Renal pelvis (tissue), 4 donors: ENCODE measurements around the gene TERC. TPM values are rescaled to one million over a fixed set of nuclear protein-coding genes. Genes with fewer than 3 reads are reported as not detected.
A peak's percentile ranks its signal among the peaks of the same experiment; 100 is the strongest.
"Not testable (repeated sequence)": the region's sequence is repeated elsewhere in the genome, so short reads cannot be mapped to it uniquely, and the experiment has no call there.

Experiments
- DNase-seq: peaks from one replicate; pipeline ENCODE4 v3.0.0-alpha.2; 2013
- polyA plus RNA-seq, 3 donors: library from polyadenylated mRNA; unstranded; fragments of 120-200 nt; gene quantifications; one replicate each; pipeline ENCODE4 v1.2.1, GENCODE V29; 2013; ENCODE audit not compliant: insufficient read length in 3 of 3

The TERC gene
- polyA plus RNA-seq, 3 donors: 0.43 to 0.61 TPM; not detected in 1

GRCh38 chr3:169772305-169772896 lies 7.5 kb upstream of the TERC start:
- DNase-seq: peak; percentile 88

- DNase-seq: peak; percentile 92
Observed at GRCh38 chr3:169771497-169772304, 6.8 kb upstream of the TERC start.

GRCh38 chr3:169769287-169770181 lies 4.7 kb upstream of the TERC start, which contains the start of gene ACTRT3:
ACTRT3 (minus strand) TSS chr3:169769561; CDS start chr3:169769520, 41 bp downstream.
- DNase-seq: peak; percentile 76

GRCh38 chr3:169764312-169764881 lies 463 bp downstream of the TERC start:
- peak; percentile 47 for DNase-seq

- DNase-seq: no peak
Observed at GRCh38 chr3:169760479-169760878, 4.4 kb downstream of the TERC start.

DNA sequence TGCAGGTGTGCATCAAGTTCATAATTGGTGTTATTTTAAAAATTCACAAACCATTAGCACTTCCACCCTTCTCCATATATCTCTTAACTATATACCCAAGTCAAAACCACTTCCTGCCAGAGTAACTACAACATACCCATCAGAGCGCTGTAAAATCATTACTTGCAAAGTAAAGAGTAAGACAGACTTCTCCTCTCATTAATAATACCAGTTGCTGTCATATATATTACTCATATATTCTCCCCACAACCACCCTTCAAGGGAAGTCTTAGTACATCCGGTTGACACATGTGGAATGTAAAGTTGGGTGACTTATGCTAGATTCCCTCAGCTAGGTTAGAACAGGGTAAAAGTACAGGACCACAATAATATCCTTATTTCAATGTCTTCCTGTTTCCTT lies 5.6 kb downstream of the TERC start:
- no peak for DNase-seq

DNA sequence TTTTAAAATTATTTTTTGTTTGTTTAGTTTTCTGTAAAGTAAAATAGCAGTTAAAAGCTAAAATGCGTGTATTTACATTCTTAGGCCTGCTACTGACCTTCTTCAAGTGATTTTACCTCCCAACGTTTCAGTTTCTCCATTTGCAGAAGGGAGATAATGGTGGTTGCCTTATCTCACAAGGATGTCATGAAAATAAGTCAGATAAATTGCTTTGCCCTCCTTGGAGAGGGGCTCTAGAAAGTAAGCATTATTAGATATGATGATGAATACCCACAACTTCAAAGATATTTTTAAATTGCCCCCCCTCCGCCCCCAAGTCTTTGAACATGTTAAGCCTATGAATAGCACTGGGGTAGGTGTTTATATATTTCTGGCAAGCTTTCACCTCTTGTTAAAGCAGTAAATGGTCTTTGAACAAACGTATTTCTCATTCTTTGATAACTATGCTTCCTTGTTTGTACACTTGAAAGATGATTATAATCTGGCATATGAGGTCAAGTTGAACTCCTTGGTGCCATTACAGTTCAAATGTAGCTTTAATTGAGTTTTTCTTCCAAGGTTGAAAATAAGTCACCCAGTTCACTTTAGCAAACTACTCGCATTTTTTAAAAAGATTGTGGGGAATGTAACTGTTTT lies 6.4 kb downstream of the TERC start:
- no peak for DNase-seq

GRCh38 chr3:169755488-169755887 lies 9.4 kb downstream of the TERC start:
- no peak for DNase-seq

- no peak for DNase-seq
Observed at GRCh38 chr3:169754711-169755110, 10.1 kb downstream of the TERC start.

DNA sequence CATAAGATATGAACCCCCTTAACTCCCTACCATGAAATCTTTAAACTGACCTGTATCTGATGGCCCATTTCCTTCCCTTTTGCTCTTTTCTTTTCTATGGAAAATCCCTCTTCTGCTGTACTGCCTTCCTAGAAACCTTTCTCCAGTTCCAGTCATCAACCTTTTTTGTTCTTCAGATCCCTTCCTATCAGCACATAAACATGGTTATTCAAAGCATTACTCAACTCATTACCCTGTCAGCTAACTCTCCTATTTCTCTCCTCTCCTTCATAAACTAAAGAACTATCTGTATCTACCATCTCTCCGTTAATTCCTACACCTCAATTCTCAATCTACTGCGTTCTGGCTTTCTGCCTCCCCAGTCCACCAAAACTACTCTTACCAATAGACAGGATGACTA lies 13.0 kb downstream of the TERC start:
- no peak for DNase-seq

DNA sequence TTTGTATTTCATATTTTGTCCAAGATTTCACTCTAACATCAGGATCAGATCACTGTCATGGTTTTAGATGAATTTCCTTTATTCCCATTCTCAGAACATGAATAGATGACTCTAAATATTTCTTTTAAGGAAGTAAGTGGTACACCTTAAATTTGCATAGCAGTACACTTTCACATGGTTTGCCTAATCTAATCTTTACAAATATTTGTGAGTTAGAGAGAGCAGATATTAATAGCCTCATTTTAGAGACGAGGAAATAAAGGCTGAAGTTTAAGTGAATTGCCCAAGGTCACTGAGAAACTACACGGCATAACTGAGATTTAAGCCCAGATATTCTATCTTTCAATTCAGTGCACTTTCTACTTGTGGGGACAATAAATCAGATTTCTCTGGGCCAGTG lies 14.2 kb downstream of the TERC start:
- no peak for DNase-seq

GRCh38 chr3:169748670-169749069 lies 16.2 kb downstream of the TERC start:
- no peak for DNase-seq

GRCh38 chr3:169746924-169747323 lies 17.9 kb downstream of the TERC start:
- DNase-seq: no peak

DNA sequence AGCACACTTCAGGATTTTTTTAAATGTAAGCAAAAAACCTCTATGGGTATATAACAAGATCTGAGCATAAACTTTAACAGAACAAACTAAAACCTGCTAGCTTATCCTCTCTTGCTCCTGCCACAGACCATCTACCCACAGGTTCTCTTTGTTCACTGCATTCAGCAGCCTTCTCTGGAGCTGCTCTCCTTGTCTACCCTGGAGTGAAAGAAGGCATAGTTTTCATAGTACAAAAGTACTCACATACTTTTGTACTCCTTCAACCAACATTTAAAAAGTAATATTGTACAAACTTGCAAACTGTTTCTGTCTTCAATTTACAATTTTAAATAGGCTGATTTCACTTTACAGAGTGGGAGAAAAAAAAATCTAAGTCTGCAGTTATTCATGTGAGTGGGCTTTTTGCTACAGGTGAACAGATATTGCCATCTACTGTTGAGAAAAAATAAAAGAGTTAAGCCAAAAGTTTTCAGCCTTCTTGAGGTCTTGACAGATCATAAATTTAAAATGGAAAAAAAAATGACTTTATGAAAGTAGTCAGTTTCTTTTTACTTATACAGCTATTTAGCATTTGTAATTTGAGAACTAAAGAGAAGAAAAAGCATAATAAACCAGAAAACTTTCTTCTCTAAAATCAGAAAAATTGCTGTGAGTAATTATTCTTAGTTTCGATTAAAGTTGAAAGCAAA lies 20.4 kb downstream of the TERC start:
- DNase-seq: peak; percentile 38

GRCh38 chr3:169739067-169739466 lies 25.8 kb downstream of the TERC start:
- DNase-seq: no peak

GRCh38 chr3:169731857-169732256 lies 33.0 kb downstream of the TERC start:
- DNase-seq: not testable (repeated sequence)

GRCh38 chr3:169722724-169723123 lies 42.1 kb downstream of the TERC start:
- DNase-seq: no peak

- DNase-seq: not testable (repeated sequence)
Observed at GRCh38 chr3:169718415-169718814, 46.4 kb downstream of the TERC start.
